AG20443 (cell line): ENCODE data around the gene LGR5.
"Not testable (repeated sequence)": the region's sequence is repeated elsewhere in the genome, so short reads cannot be mapped to it uniquely, and the experiment has no call there.

Experiments used
- DNase-seq: peaks from one replicate; pipeline ENCODE4 v3.0.0; 2012; ENCODE audit warnings: low spot score, mixed read lengths

The LGR5 gene

GRCh38 chr12:71552728-71553501 is 113.3 kb downstream of the LGR5 start:
- no peak for DNase-seq

- no peak for DNase-seq
These were observed 115.6 kb downstream of the LGR5 start for GRCh38 chr12:71555191-71555590.

- not testable (repeated sequence) for DNase-seq
These were observed 116.2 kb downstream of the LGR5 start for GRCh38 chr12:71555789-71556188.

GRCh38 chr12:71556448-71556847 is 116.8 kb downstream of the LGR5 start:
- no peak for DNase-seq

GRCh38 chr12:71556875-71557274 is 117.3 kb downstream of the LGR5 start:
- DNase-seq: peak; percentile 86

GRCh38 chr12:71558445-71558844 is 118.8 kb downstream of the LGR5 start:
- no peak for DNase-seq

GRCh38 chr12:71562676-71563595 is 123.3 kb downstream of the LGR5 start:
- DNase-seq: no peak

- DNase-seq: no peak
These were observed 125.9 kb downstream of the LGR5 start for GRCh38 chr12:71565535-71565934.

- no peak for DNase-seq
These were observed 127.1 kb downstream of the LGR5 start for GRCh38 chr12:71566655-71567054.

- DNase-seq: no peak
These were observed 127.9 kb downstream of the LGR5 start for GRCh38 chr12:71567537-71567936.

- DNase-seq: not testable (repeated sequence)
These were observed 130.3 kb downstream of the LGR5 start for GRCh38 chr12:71569885-71570284.

- DNase-seq: no peak
These were observed 136.9 kb downstream of the LGR5 start for GRCh38 chr12:71576496-71576895.

GRCh38 chr12:71578694-71579258 is 139.2 kb downstream of the LGR5 start:
- no peak for DNase-seq

GRCh38 chr12:71581206-71581605 is 141.6 kb downstream of the LGR5 start:
- no peak for DNase-seq

- no peak for DNase-seq
These were observed 143.3 kb downstream of the LGR5 start for GRCh38 chr12:71582925-71583324.

GRCh38 chr12:71584356-71584755 is 144.8 kb downstream of the LGR5 start:
- DNase-seq: no peak

GRCh38 chr12:71585218-71585617 is 145.6 kb downstream of the LGR5 start:
- DNase-seq: no peak

GRCh38 chr12:71587012-71587411 is 147.4 kb downstream of the LGR5 start:
- no peak for DNase-seq

- DNase-seq: peak; percentile 15
These were observed 149.9 kb downstream of the LGR5 start for GRCh38 chr12:71589478-71589881.

- DNase-seq: no peak
These were observed 152.0 kb downstream of the LGR5 start for GRCh38 chr12:71591601-71592000.

- DNase-seq: no peak
These were observed 153.2 kb downstream of the LGR5 start for GRCh38 chr12:71592841-71593240.

- DNase-seq: no peak
These were observed 154.8 kb downstream of the LGR5 start for GRCh38 chr12:71594214-71594948.
